ENCODE data around the gene CCDC51.
"Not testable (repeated sequence)": the region's sequence is repeated elsewhere in the genome, so short reads cannot be mapped to it uniquely, and the experiment has no call there.

CCDC51 gene

GRCh38 chr3:48404440-48405342 lies 35.2 kb downstream of the CCDC51 start:
- no peak for DNase-seq

GRCh38 chr3:48403533-48404439 lies 36.1 kb downstream of the CCDC51 start:
- DNase-seq = no peak

GRCh38 chr3:48402907-48403306 lies 37.0 kb downstream of the CCDC51 start:
- no peak for DNase-seq

- no peak for DNase-seq
Observed at GRCh38 chr3:48402281-48402732, 37.6 kb downstream of the CCDC51 start.

- not testable (repeated sequence) for DNase-seq
Observed at GRCh38 chr3:48401434-48401901, 38.5 kb downstream of the CCDC51 start.

- peak; percentile 50 for DNase-seq
Observed at GRCh38 chr3:48400824-48401433, 39.0 kb downstream of the CCDC51 start.

- DNase-seq = no peak
Observed at GRCh38 chr3:48399387-48400172, 40.3 kb downstream of the CCDC51 start.

GRCh38 chr3:48398701-48399386 lies 41.1 kb downstream of the CCDC51 start:
- no peak for DNase-seq

GRCh38 chr3:48397767-48398681 lies 41.9 kb downstream of the CCDC51 start:
- DNase-seq = no peak

- no peak for DNase-seq
Observed at GRCh38 chr3:48395714-48396113, 44.2 kb downstream of the CCDC51 start.

GRCh38 chr3:48394391-48394790 lies 45.5 kb downstream of the CCDC51 start:
- DNase-seq = no peak

GRCh38 chr3:48388966-48389365 lies 51.0 kb downstream of the CCDC51 start:
- no peak for DNase-seq

GRCh38 chr3:48387634-48388033 lies 52.3 kb downstream of the CCDC51 start:
- DNase-seq = no peak

Measured in activated T-cell treated with anti-CD3 and anti-CD28 coated beads for 4 hours (primary cell).